ENCODE data around the gene ARF4. TPM values are rescaled to one million over a fixed set of nuclear protein-coding genes. Genes with fewer than 3 reads are reported as not detected.

The ARF4 gene
- total RNA-seq, 3 donors from 2014 or later: 114 to 164 (median 115) TPM

DNA sequence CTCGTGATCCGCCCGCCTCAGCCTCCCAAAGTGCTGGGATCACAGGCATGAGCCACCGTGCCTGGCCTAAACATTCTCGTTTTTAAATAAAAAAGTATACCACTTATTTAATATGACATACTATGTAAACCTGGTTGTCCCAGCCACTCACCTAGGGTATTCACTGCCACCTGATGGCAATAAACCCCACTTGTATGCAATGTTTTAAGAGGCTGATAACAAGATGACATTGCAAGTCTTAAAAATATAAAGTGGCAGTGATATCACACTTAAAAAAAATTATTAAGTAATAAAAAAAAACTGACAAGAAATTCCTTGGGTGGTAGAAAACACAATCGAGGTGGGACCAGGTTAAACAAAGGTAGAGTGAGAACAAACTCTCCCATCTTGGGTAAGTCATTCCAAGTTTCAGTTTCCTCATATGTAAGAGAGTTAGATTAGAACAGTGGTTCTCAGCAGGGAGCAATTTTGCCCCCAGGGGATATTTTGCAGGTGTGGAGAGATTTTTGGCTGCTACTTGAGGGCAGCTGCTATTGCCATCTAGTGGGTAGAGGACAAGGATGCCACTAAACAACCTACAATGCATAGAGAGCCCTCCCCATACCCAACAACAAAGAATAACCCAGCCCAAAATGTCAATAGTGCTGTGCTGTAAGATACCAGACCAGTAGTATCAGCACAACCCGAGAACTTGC, 14.5 kb downstream of the ARF4 start:
- peak; percentile 83 for ATAC-seq

DNA sequence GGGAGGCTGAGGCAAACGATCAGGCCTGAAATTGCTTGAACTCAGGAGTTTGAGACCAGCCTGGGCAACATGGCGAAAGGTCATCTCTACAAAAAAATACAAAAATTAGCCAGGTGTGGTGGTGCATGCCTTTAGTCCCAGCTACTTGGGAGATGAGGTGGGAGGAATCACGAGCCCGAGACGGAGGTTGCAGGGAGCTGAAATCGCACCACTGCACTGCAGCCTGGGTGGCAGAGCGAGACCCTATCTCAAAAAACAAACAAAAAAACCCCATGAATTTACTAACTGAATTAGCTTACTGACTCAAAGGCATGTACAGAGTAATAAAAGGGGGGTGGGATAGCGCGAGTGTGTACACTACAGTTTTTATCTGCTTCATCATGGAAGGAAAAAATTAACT, 19.3 kb downstream of the ARF4 start:
- ATAC-seq (no peak), DNase-seq (no peak)
- Histone ChIP-seq H3K36me3 (ENCODE audit: low read depth) (peaks cover 11% of the 10 kb centered on the region), H3K9me3 (no peaks in the 10 kb centered on the region), H3K4me1 (ENCODE audit: low read depth) (peaks cover 19% of the 10 kb centered on the region), H3K4me3 (no peak overlapping the region)
- TF ChIP-seq, protein P1, sequence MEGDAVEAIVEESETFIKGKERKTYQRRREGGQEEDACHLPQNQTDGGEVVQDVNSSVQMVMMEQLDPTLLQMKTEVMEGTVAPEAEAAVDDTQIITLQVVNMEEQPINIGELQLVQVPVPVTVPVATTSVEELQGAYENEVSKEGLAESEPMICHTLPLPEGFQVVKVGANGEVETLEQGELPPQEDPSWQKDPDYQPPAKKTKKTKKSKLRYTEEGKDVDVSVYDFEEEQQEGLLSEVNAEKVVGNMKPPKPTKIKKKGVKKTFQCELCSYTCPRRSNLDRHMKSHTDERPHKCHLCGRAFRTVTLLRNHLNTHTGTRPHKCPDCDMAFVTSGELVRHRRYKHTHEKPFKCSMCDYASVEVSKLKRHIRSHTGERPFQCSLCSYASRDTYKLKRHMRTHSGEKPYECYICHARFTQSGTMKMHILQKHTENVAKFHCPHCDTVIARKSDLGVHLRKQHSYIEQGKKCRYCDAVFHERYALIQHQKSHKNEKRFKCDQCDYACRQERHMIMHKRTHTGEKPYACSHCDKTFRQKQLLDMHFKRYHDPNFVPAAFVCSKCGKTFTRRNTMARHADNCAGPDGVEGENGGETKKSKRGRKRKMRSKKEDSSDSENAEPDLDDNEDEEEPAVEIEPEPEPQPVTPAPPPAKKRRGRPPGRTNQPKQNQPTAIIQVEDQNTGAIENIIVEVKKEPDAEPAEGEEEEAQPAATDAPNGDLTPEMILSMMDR (IDR thresholded peaks at IDR 0.05): no peak
- intact Hi-C loops (cut with DNase I, micrococcal nuclease): no loop called here

More for the DNA sequence above, 14.5 kb downstream of the ARF4 start:
- DNase-seq: no peak
- Histone ChIP-seq H3K4me3 (no peak overlapping the region), H3K9me3 (no peaks in the 10 kb centered on the region), H3K4me1 (ENCODE audit: low read depth) (peaks cover 36% of the 10 kb centered on the region), H3K36me3 (ENCODE audit: low read depth) (no peaks in the 10 kb centered on the region)
- intact Hi-C loops (cut with DNase I, micrococcal nuclease): no loop called here
- TF ChIP-seq, protein P1 (IDR thresholded peaks at IDR 0.05): no peak

DNA sequence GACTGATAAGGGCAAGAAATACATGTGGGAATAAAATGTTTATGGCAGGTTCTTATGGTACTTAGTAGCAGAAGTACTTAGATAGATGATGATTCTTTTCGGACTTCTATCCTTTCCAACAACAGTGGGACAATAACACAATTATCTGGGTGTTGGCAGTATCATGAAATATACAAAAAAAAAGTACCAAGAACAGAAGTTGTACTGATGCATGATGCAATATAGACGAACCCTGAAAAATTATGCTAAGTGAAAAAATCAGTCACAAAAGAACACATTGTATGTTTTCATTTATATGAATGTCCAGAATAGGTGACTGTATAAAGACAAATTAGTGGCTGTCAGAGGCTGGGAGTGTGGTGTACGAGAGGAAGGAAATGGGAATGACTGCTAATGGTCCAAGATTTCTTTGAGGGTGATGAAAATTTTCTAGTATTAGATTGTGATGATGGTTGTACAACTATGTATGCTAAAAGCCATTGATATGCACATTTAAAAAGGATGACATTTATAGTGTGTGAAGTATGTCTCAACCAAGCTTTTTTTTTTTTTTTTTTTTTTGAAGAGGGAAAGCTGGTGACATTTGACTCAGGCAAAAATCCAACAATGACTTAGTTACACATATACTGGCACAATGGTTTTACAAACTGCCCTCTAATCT, 21.0 kb downstream of the ARF4 start:
- Histone ChIP-seq H3K9me3 (no peaks in the 10 kb centered on the region), H3K36me3 (ENCODE audit: low read depth) (peaks cover 22% of the 10 kb centered on the region), H3K4me3 (no peak overlapping the region), H3K4me1 (ENCODE audit: low read depth) (peaks cover 17% of the 10 kb centered on the region)
- TF ChIP-seq, protein P1 (IDR thresholded peaks at IDR 0.05): no peak
- intact Hi-C loops (cut with DNase I, micrococcal nuclease): no loop called here
- no peak for ATAC-seq
- DNase-seq: no peak

DNA sequence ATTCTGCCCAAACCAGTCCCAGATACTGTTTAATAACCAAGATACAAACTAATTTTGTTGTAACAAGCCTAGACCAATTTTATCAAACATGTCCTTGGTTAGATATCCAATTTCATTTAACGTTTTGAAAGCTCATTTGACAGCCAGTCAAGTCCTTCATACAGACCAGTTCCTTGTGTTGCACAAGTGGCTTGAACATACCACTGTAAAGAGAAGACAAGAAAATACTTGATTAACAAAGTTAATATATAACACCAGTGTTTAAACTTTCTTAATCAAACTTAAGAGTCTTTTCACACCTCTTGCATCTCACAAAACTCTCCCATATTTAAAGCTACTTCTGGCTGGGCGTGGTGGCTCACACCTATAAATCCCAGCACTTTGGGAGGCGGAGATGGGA, 25.0 kb downstream of the ARF4 start:
- TF ChIP-seq, protein P1 (IDR thresholded peaks at IDR 0.05): no peak
- ATAC-seq: peak; percentile 31
- peaks cover 22% of the 10 kb centered on the region for H3K36me3 ChIP-seq (ENCODE audit: low read depth)

DNA sequence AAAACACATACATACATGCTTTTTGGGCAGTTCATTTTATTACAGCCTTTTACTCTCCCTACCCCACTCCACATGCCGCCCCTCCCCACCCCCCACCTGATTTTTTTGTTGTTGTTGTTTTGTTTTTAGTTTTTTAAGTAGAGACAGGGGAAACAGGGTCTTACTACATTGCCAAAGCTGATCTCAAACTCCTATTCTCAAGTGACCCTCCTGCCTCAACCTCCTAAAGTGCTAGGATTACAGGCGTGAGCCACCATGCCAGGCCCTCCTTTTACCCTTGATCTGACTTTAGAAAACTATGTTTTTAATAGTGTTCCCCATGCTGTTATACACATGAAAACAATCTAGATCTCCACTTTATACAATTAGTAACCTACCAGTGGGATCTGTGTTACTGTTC, 26.3 kb downstream of the ARF4 start:
- Histone ChIP-seq H3K4me3 (no peak overlapping the region), H3K9me3 (no peaks in the 10 kb centered on the region), H3K36me3 (ENCODE audit: low read depth) (peaks cover 22% of the 10 kb centered on the region), H3K4me1 (ENCODE audit: low read depth) (no peaks in the 10 kb centered on the region)
- ATAC-seq: no peak
- DNase-seq: no peak
- TF ChIP-seq, protein P1 (IDR thresholded peaks at IDR 0.05): no peak
- intact Hi-C loops (cut with DNase I, micrococcal nuclease): no loop called here

More for the DNA sequence above, 25.0 kb downstream of the ARF4 start:
- DNase-seq: no peak
- intact Hi-C loops (cut with DNase I, micrococcal nuclease): no loop called here
- H3K4me3 ChIP-seq: no peak overlapping the region
- H3K4me1 ChIP-seq (ENCODE audit: low read depth): peaks cover 4% of the 10 kb centered on the region
- H3K9me3 ChIP-seq: no peaks in the 10 kb centered on the region

All from mucosa of descending colon (tissue), 3 donors.